M059J (cell line): ENCODE results near the gene CRB3. TPM values are rescaled to one million over a fixed set of nuclear protein-coding genes. Genes with fewer than 3 reads are reported as not detected.
"Not testable (repeated sequence)": the region's sequence is repeated elsewhere in the genome, so short reads cannot be mapped to it uniquely, and the experiment has no call there.

ENCODE experiments used
- DNase-seq: peaks from one replicate; pipeline ENCODE4 v3.0.0-alpha.2; 2012; ENCODE audit warnings: low read depth
- total RNA-seq: library from RNA; depleted of rRNA; stranded (reverse); fragments of >200 nt; shearing (Covaris generic); gene quantifications from 2 replicates; pipeline ENCODE4 v1.2.3, GENCODE V29; 2014

The CRB3 gene
- total RNA-seq, 1 experiment from 2014 or later, result 0.34 TPM

DNA sequence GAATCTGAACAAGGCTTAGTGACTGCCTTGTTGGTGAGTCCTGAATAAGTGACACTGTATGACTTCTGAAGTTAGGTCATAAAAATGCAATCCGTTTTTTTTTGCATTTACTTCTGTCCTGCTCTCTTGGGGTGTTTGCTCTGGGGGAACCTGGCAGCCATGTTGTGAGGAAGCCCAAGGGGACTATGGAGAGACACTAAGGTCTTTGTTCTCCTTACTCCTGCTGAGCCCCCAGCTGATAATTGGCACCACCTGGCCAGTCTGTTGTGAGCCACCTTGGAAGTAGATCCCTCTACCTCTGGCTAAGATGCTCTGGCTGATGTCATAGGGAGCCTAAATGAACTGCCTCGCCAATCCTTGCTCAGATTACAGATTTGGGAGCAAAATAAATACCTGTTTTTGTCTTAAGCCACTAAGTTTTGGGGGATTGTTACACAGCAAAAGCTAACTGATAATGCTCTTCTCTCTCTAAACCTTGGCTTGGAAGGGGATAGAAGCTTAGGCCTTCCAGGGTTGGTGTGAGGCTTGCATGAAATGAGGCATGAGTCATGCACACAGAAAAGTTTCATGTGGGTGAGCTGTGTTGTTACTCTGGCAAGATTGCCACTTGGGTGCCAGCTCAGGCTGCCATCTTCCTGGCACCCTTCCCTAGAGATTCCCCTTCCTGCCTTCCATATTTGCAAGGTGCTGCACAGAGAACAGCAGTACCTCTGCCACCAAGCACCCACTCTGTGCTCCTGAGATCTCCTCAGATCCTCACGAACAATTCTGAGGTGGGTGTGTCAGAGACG lies 27.9 kb downstream of the CRB3 start:
- DNase-seq, result peak; percentile 51

DNA sequence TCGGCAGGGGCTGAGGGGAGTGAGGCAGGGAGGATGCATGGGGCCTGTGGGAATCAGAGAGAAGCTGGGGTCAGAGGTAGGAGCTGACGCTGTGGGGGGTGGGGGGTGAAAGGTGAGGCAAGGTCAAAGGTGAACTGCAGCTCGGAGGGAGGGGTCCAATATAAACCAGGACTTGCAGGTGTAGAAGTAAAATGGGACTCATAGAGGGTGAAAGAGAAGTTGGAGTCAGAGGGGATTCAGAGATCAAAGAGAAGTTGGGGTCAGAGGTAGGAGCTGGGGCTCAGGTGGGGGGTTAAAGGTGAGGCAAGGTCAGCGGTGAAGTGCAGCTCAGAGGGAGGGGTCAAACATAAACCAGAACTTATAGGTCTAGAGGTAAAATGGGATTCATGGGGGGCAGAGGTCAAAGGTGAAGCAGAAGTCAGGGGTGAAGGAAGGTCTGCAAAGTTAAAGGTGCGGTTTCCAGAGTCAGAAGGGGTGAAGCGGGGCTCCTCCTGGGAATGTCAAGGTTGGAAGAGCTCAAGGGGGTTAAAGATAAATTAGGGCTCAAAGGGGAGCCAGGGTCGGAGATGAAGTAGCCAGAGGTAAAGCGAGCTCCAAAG lies 30.5 kb downstream of the CRB3 start:
- DNase-seq, result no peak

DNA sequence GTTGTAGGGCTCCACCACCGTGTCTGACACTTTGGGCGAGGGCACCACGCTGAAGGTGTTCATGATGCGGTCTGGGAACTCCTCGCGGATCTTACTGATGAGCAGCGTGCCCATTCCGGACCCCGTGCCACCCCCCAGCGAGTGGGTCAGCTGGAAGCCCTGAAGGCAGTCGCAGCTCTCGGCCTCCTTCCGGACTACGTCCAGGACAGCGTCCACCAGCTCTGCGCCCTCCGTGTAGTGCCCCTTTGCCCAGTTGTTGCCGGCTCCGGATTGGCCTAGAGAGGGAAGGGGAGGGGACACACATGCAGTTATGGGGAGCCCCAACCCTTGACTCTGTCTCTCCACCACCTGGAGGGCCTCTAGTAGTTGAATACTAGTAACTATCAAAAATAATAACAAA lies 31.9 kb downstream of the CRB3 start:
- DNase-seq, result no peak

- no peak for DNase-seq
These were observed 34.4 kb downstream of the CRB3 start for GRCh38 chr19:6498294-6499036.

GRCh38 chr19:6499052-6499790 lies 35.1 kb downstream of the CRB3 start:
- no peak for DNase-seq

- DNase-seq, result no peak
These were observed 37.0 kb downstream of the CRB3 start for GRCh38 chr19:6500837-6501739.

GRCh38 chr19:6501740-6502648 lies 37.9 kb downstream of the CRB3 start, which contains the start of gene TUBB4A:
TUBB4A (minus strand) TSS chr19:6502309; CDS start chr19:6502212, 97 bp downstream.
- DNase-seq, result no peak

- no peak for DNase-seq
These were observed 39.5 kb downstream of the CRB3 start for GRCh38 chr19:6503407-6504201.

DNA sequence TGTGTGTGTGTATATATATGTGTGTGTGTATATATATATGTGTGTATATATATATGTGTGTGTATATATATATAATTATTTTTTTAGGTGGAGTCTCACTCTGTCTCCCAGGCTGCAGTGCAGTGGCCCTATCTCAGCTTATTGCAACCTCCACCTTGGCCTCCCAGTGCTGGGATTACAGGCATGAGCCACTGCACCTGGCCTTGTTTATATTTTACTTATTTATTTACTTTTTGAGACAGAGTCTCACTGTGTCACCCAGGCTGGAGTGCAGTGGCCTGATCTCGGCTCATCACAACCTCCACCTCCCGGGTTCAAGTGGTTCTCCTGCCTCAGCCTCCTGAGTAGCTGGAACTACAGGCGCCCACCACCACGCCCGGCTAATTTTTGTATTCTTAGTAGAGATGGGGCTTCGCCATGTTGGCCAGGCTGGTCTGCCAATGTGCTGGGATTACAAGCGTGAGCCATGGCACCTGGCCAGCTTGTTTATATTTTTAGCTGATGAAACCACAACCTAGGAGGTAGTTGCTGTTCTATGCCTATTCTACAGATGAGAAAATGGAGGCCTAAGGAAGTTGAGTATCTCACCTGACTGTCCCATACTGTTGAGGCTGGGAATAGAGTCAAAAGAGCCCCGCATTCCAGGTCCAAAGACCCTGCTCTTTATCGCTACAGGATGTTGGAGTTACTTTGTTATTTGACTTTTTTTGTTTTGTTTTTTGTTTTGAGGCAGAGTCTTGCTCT lies 44.1 kb downstream of the CRB3 start:
- not testable (repeated sequence) for DNase-seq

DNA sequence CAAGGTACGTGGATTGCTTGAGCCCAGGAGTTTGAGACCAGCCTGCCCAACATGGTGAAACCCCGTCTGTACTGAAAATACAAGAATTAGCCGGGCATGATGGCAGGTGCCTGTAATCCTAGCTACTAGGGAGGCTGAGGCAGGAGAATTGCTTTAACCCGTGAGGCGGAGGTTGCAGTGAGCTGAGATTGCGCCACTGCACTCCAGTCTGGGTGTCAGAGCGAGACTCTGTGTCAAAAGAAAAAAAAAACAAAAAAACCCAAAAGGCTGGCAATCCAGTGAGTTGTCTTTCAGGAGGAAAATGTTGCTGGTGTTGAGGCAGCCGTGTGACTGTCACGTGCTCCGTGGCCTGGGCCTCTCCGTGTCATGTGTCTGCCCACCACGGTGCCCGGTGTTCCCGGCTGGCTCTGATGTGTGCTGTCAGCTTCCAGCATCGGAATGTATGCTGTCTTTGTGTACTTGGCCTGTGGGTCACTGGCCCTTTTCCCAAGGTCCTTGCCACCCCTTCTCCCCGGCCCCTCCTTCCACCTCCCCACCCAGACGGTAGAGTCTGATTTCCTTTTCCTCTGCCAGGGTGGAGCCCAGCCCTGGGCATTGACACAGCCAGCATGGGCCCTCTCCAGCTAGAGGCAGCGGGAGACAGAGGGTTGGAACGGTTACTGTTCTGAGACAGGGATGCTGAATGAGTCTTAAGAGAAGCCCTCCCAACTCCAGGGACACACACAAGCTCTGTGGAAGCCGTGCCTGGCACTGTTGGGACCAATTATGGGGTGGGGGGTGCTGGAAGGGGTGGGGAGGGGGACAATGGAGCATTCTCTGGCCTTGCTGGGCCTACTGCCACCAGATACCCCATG lies 45.3 kb downstream of the CRB3 start:
- no peak for DNase-seq

DNA sequence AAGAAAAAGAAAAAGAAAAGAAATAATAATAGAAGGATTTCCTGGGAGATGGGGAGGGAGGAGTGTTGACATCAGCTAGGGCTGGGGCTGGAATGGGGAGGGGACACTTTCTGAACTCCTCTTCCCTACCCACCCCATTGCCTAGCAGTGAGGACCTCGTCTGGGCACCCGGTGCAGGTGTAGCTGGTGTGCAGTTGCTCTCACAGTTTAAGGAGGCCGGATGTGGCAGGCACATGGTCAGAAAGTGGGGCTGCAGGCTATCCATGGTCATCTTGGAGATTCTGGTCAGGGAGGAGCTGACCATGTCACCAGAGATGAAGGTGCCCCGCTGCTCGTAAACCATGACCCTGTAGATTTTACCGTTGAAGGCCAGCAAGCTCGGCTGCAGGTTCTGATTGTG lies 46.5 kb downstream of the CRB3 start:
- DNase-seq, result no peak

DNA sequence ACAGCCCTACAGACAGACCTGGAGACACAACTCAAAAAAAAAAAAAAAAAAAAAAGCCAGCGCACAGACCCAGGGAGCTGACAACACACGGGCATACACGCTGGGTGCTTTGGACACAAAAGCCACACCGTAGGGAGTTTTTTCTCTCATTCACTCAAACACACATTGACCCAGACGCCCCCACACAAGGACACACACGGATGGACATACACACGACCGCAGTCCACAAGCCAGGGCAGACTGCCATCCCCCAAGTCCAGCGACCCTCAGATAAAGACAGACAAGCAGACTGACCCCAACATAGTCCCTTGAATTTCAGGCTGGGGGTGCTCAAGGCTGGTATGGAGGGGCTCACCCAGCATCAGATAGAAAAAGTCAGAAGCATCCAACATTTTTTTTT lies 50.0 kb downstream of the CRB3 start:
- no peak for DNase-seq

GRCh38 chr19:6514926-6515544 lies 51.0 kb downstream of the CRB3 start:
- DNase-seq, result no peak

DNA sequence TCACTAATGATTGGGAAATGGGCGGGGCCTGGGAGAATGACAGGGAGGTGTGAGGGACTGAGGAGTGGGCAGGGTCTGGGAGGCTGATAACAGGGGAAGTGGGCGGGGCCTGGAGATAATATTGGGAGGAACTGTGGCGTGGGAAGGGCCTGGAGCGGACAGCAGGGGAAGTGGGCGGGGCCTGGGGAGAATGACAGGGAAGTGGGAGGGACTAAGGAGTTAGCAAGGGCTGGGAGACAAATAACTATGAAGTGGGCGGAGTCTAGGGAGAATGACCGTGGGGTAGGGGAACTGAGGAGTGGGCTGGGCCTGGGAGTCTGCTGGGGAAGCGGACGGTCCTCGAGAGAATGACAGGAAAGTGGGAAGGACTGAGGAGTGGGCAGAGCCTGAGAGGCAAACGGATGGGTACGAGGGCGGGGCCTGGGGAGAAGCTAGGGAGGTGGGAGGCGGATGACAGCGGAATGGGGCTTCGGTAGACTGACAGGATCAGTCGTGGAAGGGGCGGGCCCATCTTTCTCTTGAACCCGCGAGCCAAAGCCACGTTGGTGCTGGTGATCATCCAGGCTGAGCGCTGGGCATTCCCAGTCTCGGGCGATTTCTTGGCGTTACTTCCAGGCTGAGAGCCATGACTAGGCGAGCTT lies 52.1 kb downstream of the CRB3 start:
- DNase-seq, result peak; percentile 96
